Naive thymus-derived CD4-positive, alpha-beta T cell (primary cell): ENCODE results near the gene DQX1. TPM values are rescaled to one million over a fixed set of nuclear protein-coding genes. Genes with fewer than 3 reads are reported as not detected.
A peak's percentile ranks its signal among the peaks of the same experiment; 100 is the strongest.

Source experiments
- ATAC-seq: fragments of 150-1000 bp; cut with Tn5 transposase; 2 replicates; pipeline ENCODE4 v1.10.0; 2021; ENCODE audit warnings: mild to moderate bottlenecking, moderate library complexity
- CTCF ChIA-PET: fragments of 350-600 bp; sonication (Branson Sonifier 250); formaldehyde crosslinking; loops from one replicate; lab custom pipeline; 2021; ENCODE audit warnings: antibody characterized with exemption; lab: Charles Lee
- POLR2A ChIA-PET: fragments of 350-600 bp; sonication (Branson Sonifier 250); formaldehyde crosslinking; loops from one replicate; lab custom pipeline; 2021; ENCODE audit warnings: antibody characterized with exemption, inconsistent platforms; lab: Charles Lee
- DNase-seq, 9 donors: peaks; one replicate each; pipeline versions ENCODE4 v3.0.0 to v3.0.0-alpha.2; 2020 to 2022; ENCODE audit warnings: mixed read lengths in 1 of 9
- H3K27ac ChIP-seq: one replicate; pipeline ENCODE4 v1.7.0; 2013; ENCODE audit warnings: mild to moderate bottlenecking, low read depth, low read length, moderate library complexity
- H3K27me3 ChIP-seq, 2 donors: one replicate each; pipeline ENCODE4 v1.7.0; 2013; ENCODE audit warnings: low read length in 2 of 2, mild to moderate bottlenecking in 2 of 2, moderate library complexity in 2 of 2; ENCODE audit not compliant: control insufficient read depth in 2 of 2, insufficient read depth in 2 of 2
- H3K36me3 ChIP-seq, 3 experiments: 1 replicate in 2 of 3; 2 replicates in 1 of 3; pipeline ENCODE4 v1.7.0; 2013; ENCODE audit warnings: low read length in 3 of 3, mild to moderate bottlenecking in 3 of 3, moderate library complexity in 1 of 3; ENCODE audit not compliant: insufficient read depth in 3 of 3, control insufficient read depth in 2 of 3
- H3K4me1 ChIP-seq, 2 donors: one replicate each; pipeline ENCODE4 v1.7.0; 2013; ENCODE audit warnings: low read length in 2 of 2, mild to moderate bottlenecking in 2 of 2, moderate library complexity in 1 of 2; ENCODE audit not compliant: control insufficient read depth in 2 of 2, insufficient read depth in 2 of 2
- H3K4me3 ChIP-seq: 2 replicates; pipeline ENCODE4 v1.7.0; 2013; ENCODE audit warnings: mild to moderate bottlenecking, low read length
- H3K9me3 ChIP-seq, 3 experiments: 1 replicate in 2 of 3; 2 replicates in 1 of 3; pipeline ENCODE4 v1.7.0; 2013; ENCODE audit warnings: low read length in 3 of 3; ENCODE audit not compliant: control insufficient read depth in 2 of 3
- H3K27ac Mint-ChIP-seq, 9 donors: one replicate each; pipeline ENCODE4 v1.8.0; 2020 to 2022; ENCODE audit warnings: mixed read lengths in 9 of 9, mild to moderate bottlenecking in 8 of 9, moderate library complexity in 5 of 9, inconsistent platforms in 2 of 9
- H3K27me3 Mint-ChIP-seq, 5 donors: one replicate each; pipeline ENCODE4 v1.8.0; 2021 to 2022; ENCODE audit warnings: mixed read lengths in 5 of 5, mild to moderate bottlenecking in 1 of 5
- H3K36me3 Mint-ChIP-seq, 5 donors: one replicate each; pipeline ENCODE4 v1.8.0; 2020 to 2022; ENCODE audit warnings: mixed read lengths in 5 of 5, mild to moderate bottlenecking in 3 of 5, inconsistent platforms in 1 of 5
- H3K4me1 Mint-ChIP-seq, 7 donors: one replicate each; pipeline ENCODE4 v1.8.0; 2020 to 2022; ENCODE audit warnings: mixed read lengths in 7 of 7, mild to moderate bottlenecking in 3 of 7, inconsistent platforms in 1 of 7
- H3K4me3 Mint-ChIP-seq, 10 donors: one replicate each; pipeline ENCODE4 v1.8.0; 2020 to 2022; ENCODE audit warnings: mild to moderate bottlenecking in 10 of 10, mixed read lengths in 10 of 10, moderate library complexity in 6 of 10, inconsistent platforms in 2 of 10
- H3K9me3 Mint-ChIP-seq, 11 donors: one replicate each; pipeline ENCODE4 v1.8.0; 2020 to 2022; ENCODE audit warnings: mixed read lengths in 11 of 11, mild to moderate bottlenecking in 4 of 11, inconsistent platforms in 1 of 11, moderate library complexity in 1 of 11
- intact Hi-C, 2 donors: fragments of 100-400 bp; cut with micrococcal nuclease; formaldehyde crosslinking; loops; one replicate each; pipeline ENCODE4 v1.15.1; 2023
- polyA plus RNA-seq, 2 donors: library from polyadenylated mRNA; unstranded; fragments of 300-500 nt; fragmentation: Illumina TruSeq; gene quantifications; one replicate each; pipeline ENCODE4 v1.2.3, GENCODE V29; 2021
- total RNA-seq, 6 experiments: library from RNA in 5 of 6; stranded (reverse) in 5 of 6; gene quantifications; 1 replicate in 5 of 6; 2 replicates in 1 of 6; pipeline ENCODE4 v1.2.3 and lab custom pipeline; 2021 to 2026

Gene DQX1
- total and polyA plus RNA-seq, 7 experiments from 2014 or later = 0.13 to 0.95 (median 0.59) TPM; not detected in 2

- Mint-ChIP-seq H3K4me3 (peak within 1 kb of the TSS; percentile 63 to 97 (median 86)), H3K27me3 (peaks cover 46 to 65% (median 52%) of the 10 kb centered on the region in 5 donors), H3K4me1 (peaks cover 24 to 52% (median 44%) of the 10 kb centered on the region in 7 donors), H3K27ac (peak within 1 kb of the TSS in 4 of 9 donors; percentile 3 to 85 (median 33)), H3K36me3 (peaks cover 2 to 13% (median 6%) of the 10 kb centered on the region in 5 donors), H3K9me3 (no peaks in the 10 kb centered on the region)
- POLR2A ChIA-PET = interaction anchor here (1.0 to 1.6 kb wide), 3 partner anchors 8 to 44 kb away, joined by 3 read pairs; partner anchors contain the start of genes INO80B, MRPL53 and PCGF1
- peak within 1 kb of the TSS; percentile 61 for H3K4me3 ChIP-seq
- H3K9me3 ChIP-seq = no peaks in the 10 kb centered on the region
- CTCF ChIA-PET = no interaction called here
- H3K27me3 ChIP-seq = peaks cover 4 to 34% of the 10 kb centered on the region in 2 donors
- peaks cover 0 to under 1% (median 0%) of the 10 kb centered on the region in 3 experiments for H3K36me3 ChIP-seq
- peaks cover 13 to 35% of the 10 kb centered on the region in 2 donors for H3K4me1 ChIP-seq
- H3K27ac ChIP-seq = no peak within 1 kb of the TSS
- DNase-seq = peak in 1 of 9 donors; percentile 45
- peak; percentile 17 for ATAC-seq
- intact Hi-C loops = loop anchor here in 1 of 2 donors (2.0 kb wide), 1 partner anchor 15 kb away; the partner anchor contains the start of gene TLX2
Measured at GRCh38 chr2:74499267-74499939, 26.6 kb downstream of the DQX1 start, which contains the start of gene LBX2. LBX2 (minus strand) TSS chr2:74499603; CDS start chr2:74499537, 66 bp downstream.

GRCh38 chr2:74498500-74499266 lies 27.3 kb downstream of the DQX1 start:
- Histone ChIP-seq H3K9me3 (no peaks in the 10 kb centered on the region), H3K27me3 (peaks cover 4 to 33% of the 10 kb centered on the region in 2 donors), H3K27ac (no peak overlapping the region), H3K4me1 (peaks cover 13 to 35% of the 10 kb centered on the region in 2 donors), H3K36me3 (peaks cover 0 to 8% (median 0%) of the 10 kb centered on the region in 3 experiments), H3K4me3 (peak overlapping the region; percentile 61)
- H3K9me3 Mint-ChIP-seq = no peaks in the 10 kb centered on the region
- intact Hi-C loops = loop anchor here in 1 of 2 donors (1.0 to 2.0 kb wide), 3 partner anchors 9 to 31 kb away; partner anchors contain the start of genes AUP1, HTRA2, PCGF1 and TLX2
- peaks cover 20 to 45% (median 37%) of the 10 kb centered on the region in 7 donors for H3K4me1 Mint-ChIP-seq
- DNase-seq (peak in 2 of 9 donors; percentile 29 to 37), ATAC-seq (peak; percentile 52)
- H3K36me3 Mint-ChIP-seq = peaks cover 2 to 12% (median 8%) of the 10 kb centered on the region in 5 donors
- ChIA-PET POLR2A (interaction anchor here (1.1 to 1.4 kb wide), 2 partner anchors 9 to 40 kb away, joined by 3 to 4 read pairs; partner anchors contain the start of genes PCGF1 and WBP1), CTCF (no interaction called here)
- peak overlapping the region; percentile 63 to 97 (median 86) for H3K4me3 Mint-ChIP-seq
- peak overlapping the region in 4 of 9 donors; percentile 3 to 85 (median 33) for H3K27ac Mint-ChIP-seq
- H3K27me3 Mint-ChIP-seq = peaks cover 39 to 58% (median 47%) of the 10 kb centered on the region in 5 donors

- ChIA-PET POLR2A (interaction anchor here (0.6 to 1.2 kb wide), 3 partner anchors 9 to 155 kb away, joined by 3 to 4 read pairs (median 3); partner anchors contain the start of genes PCGF1 and WBP1), CTCF (no interaction called here)
- peaks cover 39 to 53% (median 42%) of the 10 kb centered on the region in 5 donors for H3K27me3 Mint-ChIP-seq
- peaks cover 19 to 38% (median 30%) of the 10 kb centered on the region in 7 donors for H3K4me1 Mint-ChIP-seq
- ATAC-seq = peak; percentile 41
- H3K36me3 Mint-ChIP-seq = peaks cover 4 to 20% (median 11%) of the 10 kb centered on the region in 5 donors
- H3K4me1 ChIP-seq = peaks cover 8 to 29% of the 10 kb centered on the region in 2 donors
- peak overlapping the region; percentile 63 to 97 (median 86) for H3K4me3 Mint-ChIP-seq
- H3K9me3 Mint-ChIP-seq = no peaks in the 10 kb centered on the region
- intact Hi-C loops = loop anchor here in 1 of 2 donors (1.0 to 2.0 kb wide), 3 partner anchors 9 to 31 kb away; partner anchors contain the start of genes AUP1, HTRA2, PCGF1 and TLX2
- peak overlapping the region; percentile 61 for H3K4me3 ChIP-seq
- peaks cover 0 to 16% (median 0%) of the 10 kb centered on the region in 3 experiments for H3K36me3 ChIP-seq
- H3K27me3 ChIP-seq = peaks cover 4 to 33% of the 10 kb centered on the region in 2 donors
- H3K27ac Mint-ChIP-seq = peak overlapping the region in 5 of 9 donors; percentile 3 to 85 (median 40)
- no peak overlapping the region for H3K27ac ChIP-seq
- no peaks in the 10 kb centered on the region for H3K9me3 ChIP-seq
- DNase-seq = peak in 1 of 9 donors; percentile 40
Measured at GRCh38 chr2:74497777-74498499, 28.1 kb downstream of the DQX1 start.

- peaks cover 4 to 25% (median 11%) of the 10 kb centered on the region in 5 donors for H3K36me3 Mint-ChIP-seq
- H3K9me3 Mint-ChIP-seq = no peaks in the 10 kb centered on the region
- CTCF ChIA-PET = no interaction called here
- intact Hi-C loops = no loop called here
- Histone ChIP-seq H3K27ac (no peak overlapping the region), H3K36me3 (peaks cover 0 to 23% (median 0%) of the 10 kb centered on the region in 3 experiments), H3K9me3 (no peaks in the 10 kb centered on the region), H3K27me3 (peaks cover 0 to 26% of the 10 kb centered on the region in 2 donors), H3K4me1 (peaks cover 8 to 21% of the 10 kb centered on the region in 2 donors), H3K4me3 (peak overlapping the region; percentile 61)
- H3K4me3 Mint-ChIP-seq = peak overlapping the region; percentile 63 to 97 (median 86)
- H3K27ac Mint-ChIP-seq = peak overlapping the region in 2 of 9 donors; percentile 13 to 59
- peaks cover 33 to 46% (median 35%) of the 10 kb centered on the region in 5 donors for H3K27me3 Mint-ChIP-seq
- H3K4me1 Mint-ChIP-seq = peaks cover 16 to 30% (median 22%) of the 10 kb centered on the region in 7 donors
- POLR2A ChIA-PET = interaction anchor here (0.6 to 1.2 kb wide), 4 partner anchors 10 to 156 kb away, joined by 3 to 4 read pairs (median 3); partner anchors contain the start of genes HTRA2, PCGF1 and WBP1
- DNase-seq (no peak), ATAC-seq (no peak)
Measured at GRCh38 chr2:74496997-74497776, 28.8 kb downstream of the DQX1 start.

GRCh38 chr2:74495440-74495839 lies 30.6 kb downstream of the DQX1 start:
- intact Hi-C loops = no loop called here
- peaks cover 15 to 24% (median 20%) of the 10 kb centered on the region in 7 donors for H3K4me1 Mint-ChIP-seq
- CTCF ChIA-PET = no interaction called here
- H3K36me3 Mint-ChIP-seq = peaks cover 11 to 39% (median 16%) of the 10 kb centered on the region in 5 donors
- DNase-seq = no peak
- H3K4me1 ChIP-seq = peaks cover 8 to 21% of the 10 kb centered on the region in 2 donors
- POLR2A ChIA-PET = no interaction called here
- H3K4me3 Mint-ChIP-seq = no peak overlapping the region
- no peak overlapping the region for H3K4me3 ChIP-seq
- no peak overlapping the region for H3K27ac ChIP-seq
- H3K36me3 ChIP-seq = peaks cover 4 to 41% (median 5%) of the 10 kb centered on the region in 3 experiments
- H3K27me3 Mint-ChIP-seq = peaks cover 18 to 29% (median 20%) of the 10 kb centered on the region in 5 donors
- no peak for ATAC-seq
- no peaks in the 10 kb centered on the region for H3K9me3 ChIP-seq
- H3K27ac Mint-ChIP-seq = peak overlapping the region in 1 of 9 donors; percentile 55
- H3K27me3 ChIP-seq = peaks cover 0 to 22% of the 10 kb centered on the region in 2 donors
- no peaks in the 10 kb centered on the region for H3K9me3 Mint-ChIP-seq
